Activated naive CD8-positive, alpha-beta T cell treated with anti-CD3 and anti-CD28 coated beads, Interleukin-2, amount 50 U/mL, for 24 hours (primary cell): ENCODE measurements around the gene STIM1.

ENCODE experiments used
- ATAC-seq: fragments of 150-1000 bp; cut with Tn5 transposase; one replicate; pipeline ENCODE4 v1.10.0; 2021
- DNase-seq: peaks from one replicate; pipeline ENCODE4 v3.0.0; 2021
- H3K27ac Mint-ChIP-seq: one replicate; pipeline ENCODE4 v1.8.0; 2021; ENCODE audit warnings: mild to moderate bottlenecking, mixed read lengths
- H3K27me3 Mint-ChIP-seq: one replicate; pipeline ENCODE4 v1.8.0; 2021; ENCODE audit warnings: mixed read lengths
- H3K36me3 Mint-ChIP-seq: one replicate; pipeline ENCODE4 v1.8.0; 2021; ENCODE audit warnings: low read depth, mixed read lengths
- H3K4me1 Mint-ChIP-seq: one replicate; pipeline ENCODE4 v1.8.0; 2021; ENCODE audit warnings: mixed read lengths
- H3K4me3 Mint-ChIP-seq: one replicate; pipeline ENCODE4 v1.8.0; 2021; ENCODE audit warnings: mild to moderate bottlenecking, moderate library complexity, mixed read lengths
- H3K9me3 Mint-ChIP-seq: one replicate; pipeline ENCODE4 v1.8.0; 2021; ENCODE audit warnings: mixed read lengths

Gene STIM1

GRCh38 chr11:4134806-4135205 is 279.3 kb downstream of the STIM1 start:
- Mint-ChIP-seq H3K4me1 (no peaks in the 10 kb centered on the region), H3K9me3 (peaks cover 15% of the 10 kb centered on the region), H3K27me3 (no peaks in the 10 kb centered on the region), H3K36me3 (peaks cover 74% of the 10 kb centered on the region), H3K27ac (no peak overlapping the region), H3K4me3 (no peak overlapping the region)
- DNase-seq (no peak), ATAC-seq (no peak)

GRCh38 chr11:4138497-4138896 is 283.0 kb downstream of the STIM1 start:
- Mint-ChIP-seq H3K4me1 (no peaks in the 10 kb centered on the region), H3K36me3 (peaks cover 84% of the 10 kb centered on the region), H3K4me3 (no peak overlapping the region), H3K27me3 (no peaks in the 10 kb centered on the region), H3K9me3 (peaks cover 24% of the 10 kb centered on the region), H3K27ac (no peak overlapping the region)
- ATAC-seq (no peak), DNase-seq (no peak)

DNA sequence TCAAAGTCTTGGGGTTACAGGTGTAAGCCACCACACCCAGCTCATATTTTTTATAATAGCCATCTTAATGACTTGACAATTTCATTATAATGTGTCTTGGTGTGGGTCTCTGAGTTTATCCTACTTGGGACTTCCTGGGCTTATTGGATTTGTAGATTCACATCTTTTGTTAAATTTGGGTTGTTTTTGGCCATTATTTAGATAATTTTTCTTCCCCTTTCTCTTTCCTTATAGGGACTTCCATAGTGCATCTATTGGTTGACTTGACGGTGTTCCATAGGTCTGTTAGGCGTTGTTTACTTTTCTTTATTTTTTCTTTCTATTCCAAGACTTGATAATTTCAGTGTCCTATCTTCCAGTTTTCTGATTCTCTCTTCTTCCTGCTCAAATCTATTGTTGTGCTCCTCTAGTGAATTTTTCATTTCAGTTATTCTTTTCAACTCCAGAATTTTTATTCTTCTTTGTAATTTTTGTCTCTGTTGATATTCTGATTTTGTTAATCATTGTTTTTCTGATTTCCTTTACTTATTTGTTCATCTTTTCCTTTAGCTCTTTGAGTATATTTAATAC is 284.7 kb downstream of the STIM1 start:
- ATAC-seq (no peak), DNase-seq (no peak)
- H3K36me3 Mint-ChIP-seq, result peaks cover 68% of the 10 kb centered on the region
- H3K4me1 Mint-ChIP-seq, result no peaks in the 10 kb centered on the region
- no peak overlapping the region for H3K4me3 Mint-ChIP-seq
- H3K27ac Mint-ChIP-seq, result no peak overlapping the region
- peaks cover 24% of the 10 kb centered on the region for H3K9me3 Mint-ChIP-seq
- H3K27me3 Mint-ChIP-seq, result no peaks in the 10 kb centered on the region
